ENCODE data around the gene PRKCZ.

DNA sequence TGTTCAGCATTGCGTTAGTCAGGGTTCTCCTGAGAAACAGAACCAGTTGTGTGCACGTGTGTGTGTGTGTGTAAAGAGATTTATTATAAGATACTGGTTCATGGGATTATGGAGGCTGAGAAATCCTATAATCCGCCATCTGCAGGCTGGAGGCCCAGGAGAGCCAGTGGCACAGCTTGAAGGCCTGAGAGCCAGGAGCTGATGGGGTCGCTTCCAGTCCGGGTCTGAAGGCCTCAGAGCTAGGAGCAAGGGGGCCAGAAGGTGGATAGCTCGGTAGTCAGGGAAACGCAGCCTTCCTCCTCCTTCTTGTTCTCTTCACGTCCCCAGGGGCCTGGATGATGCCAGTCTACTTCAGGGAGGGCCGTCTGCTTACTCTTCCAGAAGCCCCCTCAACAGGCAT, 106.7 kb downstream of the PRKCZ start:
- TF ChIP-seq, protein P1, sequence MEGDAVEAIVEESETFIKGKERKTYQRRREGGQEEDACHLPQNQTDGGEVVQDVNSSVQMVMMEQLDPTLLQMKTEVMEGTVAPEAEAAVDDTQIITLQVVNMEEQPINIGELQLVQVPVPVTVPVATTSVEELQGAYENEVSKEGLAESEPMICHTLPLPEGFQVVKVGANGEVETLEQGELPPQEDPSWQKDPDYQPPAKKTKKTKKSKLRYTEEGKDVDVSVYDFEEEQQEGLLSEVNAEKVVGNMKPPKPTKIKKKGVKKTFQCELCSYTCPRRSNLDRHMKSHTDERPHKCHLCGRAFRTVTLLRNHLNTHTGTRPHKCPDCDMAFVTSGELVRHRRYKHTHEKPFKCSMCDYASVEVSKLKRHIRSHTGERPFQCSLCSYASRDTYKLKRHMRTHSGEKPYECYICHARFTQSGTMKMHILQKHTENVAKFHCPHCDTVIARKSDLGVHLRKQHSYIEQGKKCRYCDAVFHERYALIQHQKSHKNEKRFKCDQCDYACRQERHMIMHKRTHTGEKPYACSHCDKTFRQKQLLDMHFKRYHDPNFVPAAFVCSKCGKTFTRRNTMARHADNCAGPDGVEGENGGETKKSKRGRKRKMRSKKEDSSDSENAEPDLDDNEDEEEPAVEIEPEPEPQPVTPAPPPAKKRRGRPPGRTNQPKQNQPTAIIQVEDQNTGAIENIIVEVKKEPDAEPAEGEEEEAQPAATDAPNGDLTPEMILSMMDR (IDR thresholded peaks at IDR 0.05; ENCODE audit: low read depth, low read length) = no peak
- TF ChIP-seq EZH2phosphoT487 (IDR thresholded peaks at IDR 0.05; ENCODE audit: low read depth) = no peak

Data from OCI-LY3 (cell line).